GM12878 (cell line): ENCODE measurements around the gene HSPB8.

ENCODE experiments used
- CTCF ChIP-seq, 3 experiments: IDR thresholded peaks in 2 of 3; conservative IDR thresholded peaks in 1 of 3; 2 replicates each; pipeline ENCODE4 v1.5.1; 2011; ENCODE audit warnings: low read depth in 3 of 3, low read length in 3 of 3, mild to moderate bottlenecking in 3 of 3, control low read depth in 2 of 3, moderate library complexity in 2 of 3, inconsistent platforms in 1 of 3, mixed read lengths in 1 of 3; ENCODE audit not compliant: control insufficient read depth in 2 of 3, insufficient read depth in 1 of 3; ENCODE audit errors: extremely low read depth in 1 of 3
- GATAD2B ChIP-seq: fragments of 450-650 bp; conservative IDR thresholded peaks from 2 replicates; pipeline ENCODE4 v1.6.1; 2017; ENCODE audit warnings: low read depth, mild to moderate bottlenecking, moderate library complexity
- HDAC2 ChIP-seq: fragments of 200-600 bp; sonication (generic); IDR thresholded peaks from 2 replicates; pipeline ENCODE4 v1.6.1; 2017
- IRF3 ChIP-seq: fragments of 450-650 bp; IDR thresholded peaks from 2 replicates; pipeline ENCODE4 v1.6.1; 2014; ENCODE audit warnings: mild to moderate bottlenecking
- JUND ChIP-seq: IDR thresholded peaks from 2 replicates; pipeline ENCODE4 v1.6.1; 2012; ENCODE audit warnings: low read depth, mild to moderate bottlenecking, low read length, improper control_type of control experiment, moderate library complexity
- MLLT1 ChIP-seq: fragments of 450-650 bp; IDR thresholded peaks from 2 replicates; pipeline ENCODE4 v1.6.1; 2016; ENCODE audit warnings: mild to moderate bottlenecking
- MXI1 ChIP-seq: fragments of 150-350 bp; IDR thresholded peaks from 2 replicates; pipeline ENCODE4 v1.6.1; 2011; ENCODE audit warnings: low read depth, mild to moderate bottlenecking, inconsistent platforms, low read length, improper control_type of control experiment
- MYC ChIP-seq: IDR thresholded peaks from 2 replicates; pipeline ENCODE4 v1.6.1; 2011; ENCODE audit warnings: mild to moderate bottlenecking, low read length, moderate library complexity, inconsistent platforms; ENCODE audit not compliant: insufficient read depth, insufficient replicate concordance, insufficient read length, severe bottlenecking
- POLR2A ChIP-seq: IDR thresholded peaks from 2 replicates; pipeline ENCODE4 v1.6.1; 2011; ENCODE audit warnings: low read depth, mild to moderate bottlenecking, low read length
- POLR2AphosphoS5 ChIP-seq: IDR thresholded peaks from 2 replicates; pipeline ENCODE4 v1.6.1; 2011; ENCODE audit warnings: mild to moderate bottlenecking, low read length, inconsistent platforms
- RBBP5 ChIP-seq: fragments of 200-600 bp; sonication (generic); conservative IDR thresholded peaks from 2 replicates; pipeline ENCODE4 v1.6.1; 2016
- REST ChIP-seq: IDR thresholded peaks from 2 replicates; pipeline ENCODE4 v1.6.1; 2012; ENCODE audit warnings: mild to moderate bottlenecking, low read depth, low read length
- RFX5 ChIP-seq: IDR thresholded peaks from 2 replicates; pipeline ENCODE4 v1.6.1; 2011; ENCODE audit warnings: low read depth, low read length, improper control_type of control experiment
- SIX5 ChIP-seq: IDR thresholded peaks from 2 replicates; pipeline ENCODE4 v1.6.1; 2011; ENCODE audit warnings: mild to moderate bottlenecking, low read depth, low read length, moderate library complexity; ENCODE audit not compliant: severe bottlenecking

- TF ChIP-seq RFX5 (no peak), POLR2A (no peak), MXI1 (no peak), CTCF (IDR thresholded peaks at IDR 0.05 in 2 of 3, conservative IDR thresholded peaks at IDR 0.05 in 1 of 3; ENCODE audit: control insufficient read depth in 2 of 3, extremely low read depth in 1 of 3, insufficient read depth in 1 of 3, low read depth in 3 of 3, low read length in 3 of 3) (no peak), HDAC2 (no peak), MLLT1 (no peak), REST (no peak), JUND (no peak), IRF3 (no peak), RBBP5 (no peak), SIX5 (no peak), POLR2AphosphoS5 (no peak), MYC (no peak), GATAD2B (no peak)
These were observed 879 bp upstream of the HSPB8 start for GRCh38 chr12:119177724-119178380.
